ENCODE measurements around the gene KCNN3.

GRCh38 chr1:154886281-154887015 lies 16.4 kb upstream of the KCNN3 start:
- TF ChIP-seq SNAI2 (CRISPR knock-in tag; IDR thresholded peaks at IDR 0.05) (no peak), ZNF70 (CRISPR knock-in tag; IDR thresholded peaks at IDR 0.05) (no peak), ZNF565 (CRISPR knock-in tag; conservative IDR thresholded peaks at IDR 0.05; ENCODE audit: low read depth) (no peak)

Measured in SK-N-SH treated with all-trans-retinoic acid at 6 μM for 48 hours (cell line).